Superior temporal gyrus (tissue), 1 donor: ENCODE data around the gene FCRLA.
"Not testable (repeated sequence)": the region's sequence is repeated elsewhere in the genome, so short reads cannot be mapped to it uniquely, and the experiment has no call there.

Source experiments
- DNase-seq: peaks from one replicate; pipeline ENCODE4 v3.0.0-alpha.2; 2016; ENCODE audit errors: extremely low spot score

The FCRLA gene

DNA sequence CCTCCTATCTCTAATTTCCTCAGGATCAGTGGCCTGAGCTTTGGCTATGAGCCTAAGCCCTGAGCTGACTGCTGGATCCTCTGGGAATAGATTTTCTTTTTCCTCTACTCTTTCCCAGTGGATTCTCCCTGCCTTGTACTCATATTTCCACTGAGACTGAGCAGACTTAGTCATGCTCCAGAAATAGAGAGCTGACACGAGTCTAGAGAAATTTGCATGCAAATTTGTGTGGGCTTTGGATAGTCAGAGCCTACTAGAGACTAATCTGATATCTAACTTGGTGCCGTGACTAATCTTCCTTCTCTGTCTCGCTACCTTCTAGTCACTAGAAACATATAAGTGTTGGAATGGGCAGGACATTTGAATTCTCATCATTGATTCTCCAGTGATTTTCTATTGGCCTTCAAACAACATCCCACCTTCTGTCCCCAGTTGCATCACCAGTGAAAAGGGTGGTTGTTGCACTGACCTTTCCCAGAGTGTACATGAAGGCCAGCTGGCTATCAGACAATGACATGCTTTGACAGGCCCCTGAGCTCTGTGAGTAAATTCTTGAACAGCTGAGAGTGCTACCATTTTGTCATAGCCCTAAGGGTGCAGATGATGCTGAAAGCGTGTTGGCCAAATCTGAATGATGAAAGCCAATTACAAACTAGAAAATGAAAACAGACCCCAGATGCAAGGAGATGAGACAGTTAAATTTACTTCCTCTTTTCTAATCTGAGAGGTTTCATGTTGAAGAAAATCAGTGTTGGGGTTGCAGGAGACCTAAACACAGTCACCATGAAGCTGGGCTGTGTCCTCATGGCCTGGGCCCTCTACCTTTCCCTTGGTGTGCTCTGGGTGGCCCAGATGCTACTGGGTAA lies at the start of gene FCRLA:
TSS of gene FCRLA (plus strand) at position 748 of the 866 bp plus-strand sequence. CDS start at position 784, 36 bp downstream.
- DNase-seq = peak; percentile 68

GRCh38 chr1:161658524-161658923 lies 48.5 kb upstream of the FCRLA start:
- not testable (repeated sequence) for DNase-seq

GRCh38 chr1:161661660-161662311 lies 45.2 kb upstream of the FCRLA start:
- not testable (repeated sequence) for DNase-seq

- not testable (repeated sequence) for DNase-seq
Observed at GRCh38 chr1:161662684-161663339, 44.2 kb upstream of the FCRLA start, which contains the start of gene FCGR2B. FCGR2B (plus strand) TSS chr1:161663143; CDS start chr1:161663242, 99 bp downstream.

DNA sequence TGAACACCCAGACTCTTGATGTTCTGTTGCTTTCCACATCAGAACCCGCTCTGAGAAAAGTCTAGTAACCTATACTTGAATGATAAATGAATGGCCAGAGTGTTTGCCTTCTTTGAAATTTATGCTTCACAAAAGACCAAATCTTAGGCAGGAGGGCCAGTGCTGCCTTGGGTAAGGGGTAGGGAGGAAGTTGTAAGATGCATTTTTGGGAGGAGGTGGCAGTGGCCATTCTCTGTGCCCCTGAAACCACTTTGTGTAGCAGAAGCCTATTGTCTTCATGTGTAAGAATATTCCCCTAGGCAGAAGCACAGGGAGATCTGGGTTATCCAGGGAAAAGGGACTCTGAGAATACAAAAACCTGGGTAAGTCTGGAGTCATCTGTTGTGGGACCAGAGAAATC lies 43.5 kb upstream of the FCRLA start:
- not testable (repeated sequence) for DNase-seq

GRCh38 chr1:161664689-161665088 lies 42.3 kb upstream of the FCRLA start:
- not testable (repeated sequence) for DNase-seq

GRCh38 chr1:161671045-161672020 lies 35.7 kb upstream of the FCRLA start:
- not testable (repeated sequence) for DNase-seq

- DNase-seq = not testable (repeated sequence)
Observed at GRCh38 chr1:161673437-161673836, 33.6 kb upstream of the FCRLA start.

- not testable (repeated sequence) for DNase-seq
Observed at GRCh38 chr1:161674447-161674846, 32.6 kb upstream of the FCRLA start.

GRCh38 chr1:161674908-161675307 lies 32.1 kb upstream of the FCRLA start:
- not testable (repeated sequence) for DNase-seq

GRCh38 chr1:161676441-161676840 lies 30.6 kb upstream of the FCRLA start:
- DNase-seq = peak; percentile 55

DNA sequence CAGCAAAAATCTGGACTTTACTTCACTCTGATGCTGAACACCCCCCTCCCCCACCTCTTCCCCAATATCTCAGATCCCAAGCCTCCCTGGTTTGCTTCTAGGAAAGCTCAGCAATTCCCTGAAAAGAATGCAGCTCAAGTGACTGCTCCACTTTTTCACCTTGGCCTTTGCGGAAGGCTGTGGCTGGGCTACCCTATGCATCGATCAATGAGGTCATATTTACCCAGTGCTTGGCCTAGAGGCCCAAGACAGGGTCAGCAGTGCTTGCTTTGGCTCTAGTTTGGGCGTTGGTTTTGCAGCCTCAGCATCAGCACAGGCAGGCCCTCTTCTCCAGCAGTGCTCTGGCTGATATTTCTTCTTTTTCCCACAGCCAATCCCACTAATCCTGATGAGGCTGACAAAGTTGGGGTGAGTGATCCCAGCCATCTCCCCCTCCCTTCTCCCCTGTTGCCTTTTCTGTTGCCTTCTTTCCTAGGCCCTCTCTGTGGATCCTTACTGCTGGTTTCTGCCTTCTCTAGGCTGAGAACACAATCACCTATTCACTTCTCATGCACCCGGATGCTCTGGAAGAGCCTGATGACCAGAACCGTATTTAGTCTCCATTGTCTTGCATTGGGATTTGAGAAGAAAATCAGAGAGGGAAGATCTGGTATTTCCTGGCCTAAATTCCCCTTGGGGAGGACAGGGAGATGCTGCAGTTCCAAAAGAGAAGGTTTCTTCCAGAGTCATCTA lies 29.9 kb upstream of the FCRLA start:
- peak; percentile 9 for DNase-seq

- DNase-seq = no peak
Observed at GRCh38 chr1:161678500-161678899, 28.5 kb upstream of the FCRLA start.

DNA sequence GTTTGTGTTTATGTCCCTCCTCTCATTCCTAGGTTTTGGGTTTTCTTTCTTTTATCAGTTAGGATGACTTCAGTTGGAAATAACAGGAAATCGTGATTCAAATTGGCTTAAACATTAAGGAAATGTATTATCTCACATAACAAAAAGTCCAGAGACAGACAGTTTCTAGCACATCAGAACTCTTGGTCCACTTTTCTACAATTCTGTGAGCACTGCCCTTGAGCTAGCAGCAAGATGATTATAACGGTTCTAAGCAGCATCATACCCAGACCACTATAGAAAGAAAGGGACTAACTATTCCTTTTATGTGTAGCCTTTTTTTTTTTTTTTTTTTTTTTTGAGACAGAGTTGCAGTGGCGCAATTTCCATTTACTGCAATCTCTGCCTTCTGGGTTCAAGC lies 25.1 kb upstream of the FCRLA start:
- no peak for DNase-seq

DNA sequence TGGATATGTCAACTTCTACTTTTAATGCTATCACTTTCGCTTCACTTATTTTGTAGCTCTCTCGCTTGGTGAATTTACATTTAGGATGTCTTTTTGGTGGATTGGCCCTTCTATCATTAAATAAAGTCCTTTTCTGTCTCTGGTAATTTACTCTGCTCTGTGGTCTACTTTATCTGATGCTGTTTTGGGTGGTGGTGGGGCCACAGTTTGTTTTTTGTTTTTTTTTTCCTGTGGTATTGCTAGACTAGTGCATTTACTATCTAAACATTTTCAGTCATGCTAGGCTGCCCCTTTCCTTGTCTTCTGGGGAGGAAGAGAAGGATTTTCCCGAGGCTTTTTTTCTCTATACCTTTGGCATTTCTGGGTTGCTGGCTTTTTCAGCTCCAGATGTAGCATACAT lies 18.1 kb upstream of the FCRLA start:
- DNase-seq = no peak

DNA sequence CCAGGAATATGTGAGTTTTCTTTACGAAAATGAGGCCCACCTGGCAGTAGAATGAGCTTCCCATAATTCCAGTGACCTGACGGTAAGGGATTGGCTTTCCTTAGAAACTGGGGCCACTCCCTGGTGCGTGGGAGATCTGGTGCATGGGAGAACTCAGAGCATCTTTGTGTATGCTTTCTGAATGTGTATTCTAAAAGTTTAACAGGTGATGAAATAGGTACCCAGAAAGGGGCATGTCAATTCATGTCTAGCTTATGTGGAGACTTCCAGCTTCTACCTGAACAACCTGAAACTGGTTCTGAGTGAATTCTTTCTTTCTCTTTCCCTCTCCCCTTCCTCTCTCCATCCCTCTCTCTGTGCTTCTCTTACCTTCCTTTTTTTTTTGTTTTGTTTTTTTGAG lies 15.2 kb upstream of the FCRLA start:
- DNase-seq = no peak

DNA sequence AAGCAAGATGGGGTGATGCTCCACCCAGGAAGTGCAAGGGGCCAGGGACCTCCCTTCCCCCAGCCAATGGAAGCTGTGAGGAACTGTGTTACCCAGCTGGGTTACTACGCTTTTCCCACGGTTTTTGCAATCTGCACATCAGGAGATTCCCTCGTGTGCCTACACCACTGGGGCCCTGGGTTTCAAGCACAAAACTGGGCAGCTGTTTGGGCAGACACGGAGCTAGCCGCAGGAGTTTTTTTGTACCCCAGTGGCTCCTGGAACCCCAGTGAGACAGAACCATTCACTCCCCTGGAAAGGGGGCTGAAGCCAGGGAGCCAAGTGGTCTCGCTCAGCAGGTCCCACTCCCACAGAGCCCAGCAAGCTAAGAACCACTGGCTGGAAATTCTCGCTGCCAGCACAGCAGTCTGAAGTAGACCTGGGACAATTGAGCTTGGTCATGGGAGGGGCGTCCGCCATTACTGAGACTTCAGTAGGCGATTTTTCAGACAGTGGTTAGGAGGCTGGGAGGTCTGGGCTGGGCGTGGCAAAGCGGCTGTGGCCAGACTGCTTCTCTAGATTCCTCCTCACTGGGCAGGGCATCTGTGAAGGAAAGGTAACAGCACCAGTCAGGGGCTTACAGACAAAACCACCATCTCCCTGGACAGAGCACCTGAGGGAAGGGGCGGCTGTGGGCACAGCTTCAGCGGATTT lies 13.9 kb upstream of the FCRLA start:
- not testable (repeated sequence) for DNase-seq

DNA sequence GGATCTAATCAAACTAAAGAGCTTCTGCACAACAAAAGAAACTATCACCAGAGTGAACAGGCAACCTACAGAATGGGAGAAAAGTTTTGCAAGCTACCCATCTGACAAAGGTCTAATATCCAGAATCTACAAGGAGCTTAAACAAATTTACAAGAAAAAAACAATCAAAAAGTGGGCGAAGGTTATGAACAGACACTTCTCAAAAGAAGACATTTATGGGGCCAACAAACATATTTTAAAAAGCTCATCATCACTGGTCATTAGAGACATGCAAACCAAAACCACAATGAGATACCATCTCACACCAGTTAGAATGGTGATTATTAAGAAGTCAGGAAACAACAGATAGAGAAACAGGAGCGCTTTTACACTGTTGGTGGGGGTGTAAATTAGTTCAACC lies 8.7 kb upstream of the FCRLA start:
- DNase-seq = not testable (repeated sequence)

DNA sequence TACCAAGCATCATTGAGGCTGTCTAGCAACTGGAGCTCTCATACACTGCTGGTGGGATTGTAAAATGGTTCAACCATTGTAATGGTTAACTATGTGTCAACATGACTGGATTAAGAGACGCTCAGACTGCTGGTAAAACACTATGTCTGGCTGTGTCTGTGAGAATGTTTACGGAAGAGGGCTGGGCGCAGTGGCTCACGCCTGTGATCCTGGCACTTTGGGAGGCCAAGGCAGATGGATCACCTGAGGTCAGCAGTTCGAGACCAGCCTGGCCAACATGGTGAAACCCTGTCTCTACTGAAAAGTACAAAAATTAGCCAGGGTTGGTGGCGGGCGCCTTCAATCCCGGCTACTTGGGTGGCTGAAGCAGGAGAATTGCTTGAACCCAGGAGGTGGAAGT lies 4.8 kb upstream of the FCRLA start:
- DNase-seq = no peak

GRCh38 chr1:161705537-161705936 lies 1.5 kb upstream of the FCRLA start:
- DNase-seq = no peak
